ENCODE data around the gene ACBD7.
A peak's percentile ranks its signal among the peaks of the same experiment; 100 is the strongest.

ACBD7 gene

DNA sequence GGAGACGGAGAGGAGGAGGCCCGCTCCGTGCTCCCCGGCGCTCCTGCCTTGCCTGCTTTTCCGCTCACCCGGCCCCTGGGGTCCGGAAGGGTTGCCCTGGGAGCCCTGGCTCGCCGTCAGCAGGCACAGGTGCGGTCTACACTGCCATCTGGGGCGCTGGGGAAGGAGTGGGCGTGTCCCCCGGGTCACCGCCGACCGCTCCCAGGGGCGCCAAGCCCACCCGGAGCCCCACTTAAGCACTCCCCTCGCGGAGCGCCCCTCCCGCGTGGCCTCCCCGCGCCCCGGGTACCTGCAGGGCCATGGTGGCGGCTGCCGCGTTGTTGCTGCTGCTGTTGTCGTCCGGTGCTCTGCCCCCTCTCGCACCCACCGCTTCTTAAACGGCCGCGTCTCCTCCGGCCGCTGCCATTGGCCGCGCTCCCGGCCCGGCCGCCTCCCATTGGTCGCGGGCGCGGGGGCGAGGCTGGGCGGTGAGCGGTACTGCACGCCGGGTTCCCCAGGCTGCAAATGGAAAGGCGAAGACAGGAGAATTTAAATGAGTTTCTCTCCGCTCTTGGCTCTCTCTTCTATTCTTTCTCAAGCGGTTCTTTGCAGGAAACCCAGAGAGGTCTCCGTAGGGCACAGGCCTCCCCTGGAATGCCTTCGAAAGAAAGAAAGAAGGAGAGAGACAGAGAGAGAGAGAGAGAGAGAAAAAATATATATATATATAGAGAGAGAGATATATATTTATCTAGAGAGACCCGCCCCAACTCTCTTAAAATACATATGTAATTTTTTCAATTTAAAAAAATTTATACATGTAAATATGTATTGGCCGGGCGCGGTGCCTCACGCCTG, at the start of gene ACBD7:
TSS of gene ACBD7 (minus strand) at position 349 of the 834 bp plus-strand sequence. CDS start at position 301, 48 bp downstream.
- H3K9me3 ChIP-seq = no peaks in the 10 kb centered on the region
- peak within 1 kb of the TSS; percentile 49 to 67 for H3K4me3 ChIP-seq
- peak within 1 kb of the TSS in 1 of 2 donors; percentile 11 for H3K27ac ChIP-seq
- peak; percentile 77 to 83 for DNase-seq
- peaks cover 0 to 3% of the 10 kb centered on the region in 2 donors for H3K27me3 ChIP-seq
- TF ChIP-seq, protein P1, sequence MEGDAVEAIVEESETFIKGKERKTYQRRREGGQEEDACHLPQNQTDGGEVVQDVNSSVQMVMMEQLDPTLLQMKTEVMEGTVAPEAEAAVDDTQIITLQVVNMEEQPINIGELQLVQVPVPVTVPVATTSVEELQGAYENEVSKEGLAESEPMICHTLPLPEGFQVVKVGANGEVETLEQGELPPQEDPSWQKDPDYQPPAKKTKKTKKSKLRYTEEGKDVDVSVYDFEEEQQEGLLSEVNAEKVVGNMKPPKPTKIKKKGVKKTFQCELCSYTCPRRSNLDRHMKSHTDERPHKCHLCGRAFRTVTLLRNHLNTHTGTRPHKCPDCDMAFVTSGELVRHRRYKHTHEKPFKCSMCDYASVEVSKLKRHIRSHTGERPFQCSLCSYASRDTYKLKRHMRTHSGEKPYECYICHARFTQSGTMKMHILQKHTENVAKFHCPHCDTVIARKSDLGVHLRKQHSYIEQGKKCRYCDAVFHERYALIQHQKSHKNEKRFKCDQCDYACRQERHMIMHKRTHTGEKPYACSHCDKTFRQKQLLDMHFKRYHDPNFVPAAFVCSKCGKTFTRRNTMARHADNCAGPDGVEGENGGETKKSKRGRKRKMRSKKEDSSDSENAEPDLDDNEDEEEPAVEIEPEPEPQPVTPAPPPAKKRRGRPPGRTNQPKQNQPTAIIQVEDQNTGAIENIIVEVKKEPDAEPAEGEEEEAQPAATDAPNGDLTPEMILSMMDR (IDR thresholded peaks at IDR 0.05) = peak; percentile 73 to 78
- peaks cover 0 to 14% (median 11%) of the 10 kb centered on the region in 4 donors for H3K4me1 ChIP-seq
- intact Hi-C loops (cut with DNase I; ENCODE audit: low total_unique reads) = no loop called here
- H3K36me3 ChIP-seq = no peaks in the 10 kb centered on the region

DNA sequence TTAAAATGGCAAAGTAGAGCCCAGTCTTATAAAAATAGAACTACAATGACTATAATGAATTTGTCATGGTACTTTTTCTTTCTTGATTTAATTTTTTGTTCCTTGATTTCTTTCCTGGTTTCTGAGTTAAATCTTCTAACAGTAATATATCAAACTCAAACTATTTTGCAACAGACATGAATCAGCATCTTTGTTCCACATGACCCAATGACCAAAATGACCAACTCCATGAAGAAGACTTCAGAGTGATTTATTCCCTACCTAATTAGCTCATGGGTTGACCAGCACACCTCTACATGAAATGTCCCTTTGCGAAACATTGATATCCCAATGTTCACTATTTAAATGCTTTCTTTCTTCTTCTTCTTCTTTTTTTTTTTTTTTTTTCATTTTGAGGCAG, 49.1 kb upstream of the ACBD7 start:
- TF ChIP-seq, protein P1 (IDR thresholded peaks at IDR 0.05) = no peak
- DNase-seq = no peak
- H3K4me1 ChIP-seq = peaks cover 0 to 13% (median 6%) of the 10 kb centered on the region in 4 donors
- no peak overlapping the region for H3K27ac ChIP-seq
- no peaks in the 10 kb centered on the region for H3K9me3 ChIP-seq
- H3K27me3 ChIP-seq = no peaks in the 10 kb centered on the region
- intact Hi-C loops (cut with DNase I; ENCODE audit: low total_unique reads) = loop anchor here (5.0 kb wide), 1 partner anchor 1820 kb away; no protein-coding TSS in a partner anchor
- peaks cover 21 to 61% (median 56%) of the 10 kb centered on the region in 3 donors for H3K36me3 ChIP-seq
- no peak overlapping the region for H3K4me3 ChIP-seq

DNA sequence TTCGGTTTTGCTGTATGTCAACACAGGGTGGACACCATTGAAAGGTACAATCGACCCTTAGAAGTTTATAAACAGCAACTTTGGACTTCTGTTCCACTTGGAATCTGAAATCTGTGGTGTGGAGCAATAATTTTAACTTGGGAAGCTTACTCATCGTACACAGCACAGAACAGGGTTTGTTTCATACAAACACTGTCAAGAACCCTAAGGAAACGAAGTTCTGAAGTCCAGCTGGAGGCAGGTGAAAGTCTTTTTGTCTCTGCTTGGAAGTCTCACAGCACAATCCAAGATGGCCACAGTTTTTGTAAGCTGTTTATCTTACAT, 48.4 kb upstream of the ACBD7 start:
- Histone ChIP-seq H3K36me3 (peaks cover 28 to 68% (median 62%) of the 10 kb centered on the region in 3 donors), H3K4me3 (no peak overlapping the region), H3K27me3 (no peaks in the 10 kb centered on the region), H3K4me1 (peaks cover 0 to 7% (median under 1%) of the 10 kb centered on the region in 4 donors), H3K9me3 (no peaks in the 10 kb centered on the region), H3K27ac (no peak overlapping the region)
- no peak for DNase-seq
- TF ChIP-seq, protein P1 (IDR thresholded peaks at IDR 0.05) = no peak
- intact Hi-C loops (cut with DNase I; ENCODE audit: low total_unique reads) = loop anchor here (5.0 kb wide), 1 partner anchor 1820 kb away; no protein-coding TSS in a partner anchor

DNA sequence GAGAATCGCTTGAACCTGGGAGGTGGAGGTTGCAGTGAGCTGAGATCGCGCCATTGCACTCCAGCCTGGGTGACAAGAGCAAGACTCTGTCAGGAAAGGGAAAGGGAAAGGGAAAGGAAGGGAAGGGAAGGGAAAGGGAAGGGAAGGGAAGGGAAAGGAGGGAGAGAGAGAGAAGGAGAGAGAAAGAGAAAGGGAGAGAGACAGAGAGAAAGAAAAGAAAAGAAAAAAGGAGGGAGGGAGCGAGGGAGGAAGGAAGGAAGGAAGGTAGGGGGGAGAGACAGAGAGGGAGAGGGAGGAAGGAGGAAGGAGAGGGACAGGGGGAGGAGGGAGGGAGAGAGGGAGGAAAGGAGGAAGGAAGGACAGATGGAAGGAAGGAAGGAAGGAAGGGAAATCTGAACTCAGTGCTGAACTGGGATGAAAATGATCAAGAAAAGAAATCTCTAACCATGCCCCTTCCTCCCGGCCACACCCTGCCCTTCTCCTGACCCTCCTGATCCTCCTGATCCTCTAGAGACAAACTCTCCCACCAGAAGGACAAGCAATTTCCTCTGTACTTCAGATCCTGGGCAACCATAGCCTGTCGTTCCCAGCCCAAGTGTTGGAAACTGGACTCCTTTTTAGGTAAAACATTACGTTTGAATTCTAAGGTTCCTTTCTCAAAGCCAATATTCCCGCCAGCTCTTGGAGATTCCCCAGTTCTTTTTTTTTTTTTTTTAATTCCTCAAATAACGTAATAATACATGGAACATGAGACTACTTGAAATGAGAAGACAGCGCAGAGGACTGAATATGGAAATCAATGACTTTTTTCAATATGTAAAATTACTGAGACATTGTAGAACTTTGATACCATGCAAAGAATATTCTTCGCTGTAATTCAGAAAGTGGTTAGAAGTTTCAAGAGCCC, 47.8 kb upstream of the ACBD7 start:
- Histone ChIP-seq H3K4me1 (peaks cover 0 to under 1% (median 0%) of the 10 kb centered on the region in 4 donors), H3K36me3 (peaks cover 30 to 72% (median 68%) of the 10 kb centered on the region in 3 donors), H3K27ac (no peak overlapping the region), H3K4me3 (no peak overlapping the region), H3K9me3 (no peaks in the 10 kb centered on the region), H3K27me3 (no peaks in the 10 kb centered on the region)
- TF ChIP-seq, protein P1 (IDR thresholded peaks at IDR 0.05) = no peak
- intact Hi-C loops (cut with DNase I; ENCODE audit: low total_unique reads) = loop anchor here (5.0 kb wide), 1 partner anchor 1821 kb away; no protein-coding TSS in a partner anchor
- DNase-seq = no peak

DNA sequence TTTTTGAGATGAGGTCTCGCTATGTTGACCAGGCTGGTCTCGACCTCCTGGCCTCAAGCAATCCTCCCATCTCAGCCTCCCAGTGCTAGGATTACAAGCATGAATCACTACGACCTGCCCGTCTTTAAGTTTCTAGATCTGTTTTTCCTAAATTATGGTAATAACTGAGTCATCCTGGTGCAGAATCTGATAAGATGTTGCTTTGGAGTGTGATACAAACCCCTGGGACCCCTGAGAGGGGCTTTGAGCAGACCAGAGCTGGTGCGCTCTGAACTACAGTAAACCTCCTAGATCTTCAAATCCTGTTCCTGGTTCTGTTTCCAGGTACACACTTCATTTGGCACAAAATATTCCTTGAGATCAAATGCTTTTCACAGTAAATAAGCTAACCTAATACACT, 42.8 kb upstream of the ACBD7 start:
- no peak for DNase-seq
- H3K27me3 ChIP-seq = no peaks in the 10 kb centered on the region
- no peak overlapping the region for H3K4me3 ChIP-seq
- intact Hi-C loops (cut with DNase I; ENCODE audit: low total_unique reads) = no loop called here
- H3K36me3 ChIP-seq = peaks cover 43 to 89% (median 72%) of the 10 kb centered on the region in 3 donors
- no peaks in the 10 kb centered on the region for H3K9me3 ChIP-seq
- no peaks in the 10 kb centered on the region for H3K4me1 ChIP-seq
- H3K27ac ChIP-seq = no peak overlapping the region
- TF ChIP-seq, protein P1 (IDR thresholded peaks at IDR 0.05) = no peak
